SK-N-SH (cell line): Measurements from ENCODE around the gene NTM. TPM values are rescaled to one million over a fixed set of nuclear protein-coding genes. Genes with fewer than 3 reads are reported as not detected.

ENCODE experiments used
- CTCF ChIA-PET: fragments of 300-600, 350-600 bp; formaldehyde crosslinking; extraction: SDS; loops from one replicate; lab custom pipeline; 2021; lab: Yijun Ruan, JAX
- POLR2A ChIA-PET: fragments of 350-600 bp; sonication (Branson Sonifier 250); formaldehyde crosslinking; extraction: SDS; loops from one replicate; lab custom pipeline; 2020; ENCODE audit warnings: antibody characterized with exemption, inconsistent platforms; lab: Yijun Ruan, JAX
- DNase-seq: peaks from one replicate; pipeline ENCODE4 v3.0.0; 2012
- H2AFZ ChIP-seq: fragments of 200-600 bp; sonication (generic); 2 replicates; pipeline ENCODE4 v1.8.1; 2016; ENCODE audit warnings: antibody characterized with exemption, mild to moderate bottlenecking, low read depth
- H3F3A ChIP-seq: fragments of 200-600 bp; sonication (generic); replicated peaks from 2 replicates; pipeline ENCODE3; 2016; ENCODE audit warnings: antibody characterized with exemption, mild to moderate bottlenecking; ENCODE audit not compliant: insufficient read depth
- H3K27ac ChIP-seq, 2 experiments: fragments of 200-500 bp in 1 of 2; fragments of 200-600 bp in 1 of 2; sonication (Bioruptor generic) in 1 of 2; sonication (generic), shearing (Covaris generic) in 1 of 2; 2 replicates each; pipeline versions ENCODE4 v1.5.1 to v1.6.1; 2014 to 2016; ENCODE audit warnings: low read depth in 2 of 2, inconsistent platforms in 1 of 2, low read length in 1 of 2, mild to moderate bottlenecking in 1 of 2, mixed read lengths in 1 of 2
- H3K27me3 ChIP-seq: fragments of 200-600 bp; sonication (generic), shearing (Covaris generic); 2 replicates; pipeline ENCODE4 v1.6.1; 2016; ENCODE audit warnings: mixed run types; ENCODE audit not compliant: insufficient read depth
- H3K36me3 ChIP-seq, 2 experiments: fragments of 200-500 bp in 1 of 2; fragments of 200-600 bp in 1 of 2; sonication (Bioruptor generic) in 1 of 2; sonication (generic) in 1 of 2; replicated peaks in 1 of 2; 2 replicates each; pipeline versions ENCODE3 to v1.5.1; 2014 to 2016; ENCODE audit warnings: low read length in 1 of 2, mild to moderate bottlenecking in 1 of 2; ENCODE audit not compliant: insufficient read depth in 2 of 2, control insufficient read depth in 1 of 2
- H3K4me1 ChIP-seq, 2 experiments: fragments of 200-500 bp in 1 of 2; fragments of 200-600 bp in 1 of 2; sonication (Bioruptor generic) in 1 of 2; sonication (generic), shearing (Covaris generic) in 1 of 2; 2 replicates each; pipeline versions ENCODE4 v1.5.1 to v1.6.1; 2014 to 2016; ENCODE audit warnings: low read depth in 1 of 2, low read length in 1 of 2, mixed run types in 1 of 2; ENCODE audit not compliant: insufficient read depth in 2 of 2, control insufficient read depth in 1 of 2
- H3K4me2 ChIP-seq: fragments of 200-600 bp; sonication (generic), shearing (Covaris generic); 2 replicates; pipeline ENCODE4 v1.6.1; 2017; ENCODE audit warnings: mixed run types
- H3K4me3 ChIP-seq, 2 experiments: fragments of 200-500 bp in 1 of 2; fragments of 200-600 bp in 1 of 2; sonication (Bioruptor generic) in 1 of 2; sonication (generic), shearing (Covaris generic) in 1 of 2; 2 replicates each; pipeline versions ENCODE4 v1.5.1 to v1.8.1; 2014 to 2016; ENCODE audit warnings: low read depth in 2 of 2, inconsistent platforms in 1 of 2, low read length in 1 of 2, mild to moderate bottlenecking in 1 of 2, mixed read lengths in 1 of 2, moderate library complexity in 1 of 2
- H3K79me2 ChIP-seq: fragments of 200-600 bp; sonication (generic); 2 replicates; pipeline ENCODE4 v1.8.1; 2017; ENCODE audit warnings: mild to moderate bottlenecking; ENCODE audit not compliant: insufficient read depth
- H3K9ac ChIP-seq: fragments of 200-600 bp; sonication (generic); 2 replicates; pipeline ENCODE4 v1.6.1; 2017; ENCODE audit warnings: mixed run types
- H3K9me2 ChIP-seq: fragments of 200-600 bp; sonication (generic); 2 replicates; pipeline ENCODE4 v1.6.1; 2017; ENCODE audit warnings: mixed run types
- H3K9me3 ChIP-seq: fragments of 200-600 bp; sonication (generic); 2 replicates; pipeline ENCODE4 v1.6.1; 2017; ENCODE audit warnings: mixed run types, mild to moderate bottlenecking, moderate library complexity
- H4K20me1 ChIP-seq: fragments of 200-600 bp; sonication (generic); 2 replicates; pipeline ENCODE4 v1.6.1; 2017; ENCODE audit warnings: mild to moderate bottlenecking, mixed run types; ENCODE audit not compliant: insufficient read depth
- EP300 ChIP-seq, 2 experiments: IDR thresholded peaks; 2 replicates each; pipeline versions ENCODE4 v1.4.0 to v1.6.1; 2012; ENCODE audit warnings: borderline replicate concordance in 1 of 2, low read depth in 1 of 2, low read length in 1 of 2
- FOSL2 ChIP-seq: IDR thresholded peaks from 2 replicates; pipeline ENCODE4 v1.4.0; 2012; ENCODE audit warnings: low read depth, mild to moderate bottlenecking, moderate library complexity, borderline replicate concordance
- FOXM1 ChIP-seq: IDR thresholded peaks from 2 replicates; pipeline ENCODE4 v1.4.0; 2012; ENCODE audit warnings: low read depth, mild to moderate bottlenecking
- GATA2 ChIP-seq: sonication (generic); formaldehyde crosslinking; IDR thresholded peaks from 2 replicates; pipeline ENCODE4 v1.5.0; 2020; ENCODE audit warnings: mild to moderate bottlenecking, missing genetic modification reagents
- NFIC ChIP-seq: IDR thresholded peaks from 2 replicates; pipeline ENCODE4 v1.4.0; 2012; ENCODE audit warnings: borderline replicate concordance
- NRF1 ChIP-seq: IDR thresholded peaks from 2 replicates; pipeline ENCODE4 v1.6.1; 2012; ENCODE audit warnings: low read depth, mild to moderate bottlenecking, low read length
- POLR2AphosphoS5 ChIP-seq: IDR thresholded peaks from 2 replicates; pipeline ENCODE4 v1.6.1; 2012; ENCODE audit warnings: low read depth, low read length
- RFX5 ChIP-seq: IDR thresholded peaks from 2 replicates; pipeline ENCODE4 v1.6.1; 2012; ENCODE audit warnings: mild to moderate bottlenecking, improper control_type of control experiment, low read length
- SMC3 ChIP-seq: IDR thresholded peaks from 2 replicates; pipeline ENCODE4 v1.6.1; 2012; ENCODE audit warnings: low read depth, low read length, improper control_type of control experiment
- USF1 ChIP-seq: IDR thresholded peaks from 2 replicates; pipeline ENCODE4 v1.4.0; 2012; ENCODE audit warnings: low read depth, borderline replicate concordance
- WGBS: methylation state at CpG from one replicate; pipeline ENCODE4 v1.1.6; 2017; ENCODE audit warnings: low lambda C conversion rate; 5-methylcytosine and 5-hydroxymethylcytosine counted together
- polyA plus RNA-seq, 3 experiments: library from polyadenylated mRNA; depleted of rRNA; stranded (reverse); fragments of >200 nt; gene quantifications; 2 replicates each; pipeline ENCODE4 v1.2.3, GENCODE V29; 2012
- TF ChIP-seq, protein P1 (sequence below): fragments of 200-600 bp; sonication (generic); IDR thresholded peaks from 2 replicates; pipeline ENCODE4 v1.6.1; 2017; ENCODE audit warnings: antibody characterized with exemption, mild to moderate bottlenecking, moderate library complexity

Gene NTM
- polyA plus RNA-seq, 1 of the 3 experiments (the other 2 are of a cell fraction): 20.0 TPM

GRCh38 chr11:132106096-132106982, 735.9 kb downstream of the NTM start:
- peaks cover 13% of the 10 kb centered on the region for H3F3A ChIP-seq
- H3K79me2 ChIP-seq: no peaks in the 10 kb centered on the region
- TF ChIP-seq USF1 (peak; percentile 33; the same call in 1 of the 2 replicates), SMC3 (no peak)
- TF ChIP-seq, all 33 proteins: peak for 1
- DNase-seq: no peak
- H3K27me3 ChIP-seq: no peaks in the 10 kb centered on the region
- H3K36me3 ChIP-seq: no peaks in the 10 kb centered on the region
- no peak overlapping the region for H3K4me3 ChIP-seq
- H2AFZ ChIP-seq: no peak overlapping the region
- CTCF ChIA-PET: interaction anchor here (0.6 to 2.0 kb wide), 3 partner anchors 8 to 412 kb away, joined by 3 to 8 read pairs (median 3); no protein-coding TSS in a partner anchor
- 76% methylated on average over 11 of the region's 13 CpGs for WGBS
- H3K9me2 ChIP-seq: no peaks in the 10 kb centered on the region
- H3K4me1 ChIP-seq: peaks cover 0 to 15% of the 10 kb centered on the region in 2 experiments; a peak in 1 of 4 replicates
- no peak overlapping the region for H3K4me2 ChIP-seq
- H3K27ac ChIP-seq: no peak overlapping the region
- no peaks in the 10 kb centered on the region for H4K20me1 ChIP-seq
- POLR2A ChIA-PET: no interaction called here
- no peak overlapping the region for H3K9ac ChIP-seq
- no peaks in the 10 kb centered on the region for H3K9me3 ChIP-seq

GRCh38 chr11:132111316-132111715, 740.9 kb downstream of the NTM start:
- Histone ChIP-seq H3K79me2 (no peaks in the 10 kb centered on the region), H3K4me1 (peaks cover 0 to 15% of the 10 kb centered on the region in 2 experiments; a peak in 1 of 4 replicates), H3K9ac (peak overlapping the region; percentile 50), H3K9me3 (no peaks in the 10 kb centered on the region), H2AFZ (peak overlapping the region; percentile 71; the same call in 1 of the 2 replicates), H3K27me3 (no peaks in the 10 kb centered on the region), H3K36me3 (no peaks in the 10 kb centered on the region), H3F3A (peaks cover 18% of the 10 kb centered on the region), H4K20me1 (no peaks in the 10 kb centered on the region), H3K4me2 (peak overlapping the region; percentile 59), H3K27ac (peak overlapping the region in 1 of 2 experiments; percentile 83; a peak in 3 of 4 replicates), H3K4me3 (peak overlapping the region in 1 of 2 experiments; percentile 42; a peak in 2 of 4 replicates), H3K9me2 (no peaks in the 10 kb centered on the region)
- 93% methylated on average over 2 of the region's 2 CpGs for WGBS
- no peak for DNase-seq
- POLR2A ChIA-PET: no interaction called here
- no peak for TF ChIP-seq FOSL2
- TF ChIP-seq SMC3: no peak
- TF ChIP-seq RFX5: no peak
- TF ChIP-seq NRF1: no peak
- no peak for TF ChIP-seq POLR2AphosphoS5
- TF ChIP-seq NFIC: no peak
- no peak for TF ChIP-seq GATA2 (CRISPR knock-in tag)
- TF ChIP-seq, protein P1, sequence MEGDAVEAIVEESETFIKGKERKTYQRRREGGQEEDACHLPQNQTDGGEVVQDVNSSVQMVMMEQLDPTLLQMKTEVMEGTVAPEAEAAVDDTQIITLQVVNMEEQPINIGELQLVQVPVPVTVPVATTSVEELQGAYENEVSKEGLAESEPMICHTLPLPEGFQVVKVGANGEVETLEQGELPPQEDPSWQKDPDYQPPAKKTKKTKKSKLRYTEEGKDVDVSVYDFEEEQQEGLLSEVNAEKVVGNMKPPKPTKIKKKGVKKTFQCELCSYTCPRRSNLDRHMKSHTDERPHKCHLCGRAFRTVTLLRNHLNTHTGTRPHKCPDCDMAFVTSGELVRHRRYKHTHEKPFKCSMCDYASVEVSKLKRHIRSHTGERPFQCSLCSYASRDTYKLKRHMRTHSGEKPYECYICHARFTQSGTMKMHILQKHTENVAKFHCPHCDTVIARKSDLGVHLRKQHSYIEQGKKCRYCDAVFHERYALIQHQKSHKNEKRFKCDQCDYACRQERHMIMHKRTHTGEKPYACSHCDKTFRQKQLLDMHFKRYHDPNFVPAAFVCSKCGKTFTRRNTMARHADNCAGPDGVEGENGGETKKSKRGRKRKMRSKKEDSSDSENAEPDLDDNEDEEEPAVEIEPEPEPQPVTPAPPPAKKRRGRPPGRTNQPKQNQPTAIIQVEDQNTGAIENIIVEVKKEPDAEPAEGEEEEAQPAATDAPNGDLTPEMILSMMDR: no peak
- TF ChIP-seq EP300 (IDR thresholded peaks at IDR 0.05; ENCODE audit: borderline replicate concordance in 1 of 2, low read depth in 1 of 2, low read length in 1 of 2): no peak
- no peak for TF ChIP-seq FOXM1
- CTCF ChIA-PET: interaction anchor here (0.9 to 2.1 kb wide), 5 partner anchors 11 to 291 kb away, joined by 3 to 8 read pairs (median 4); no protein-coding TSS in a partner anchor
